ENCODE measurements around the gene CCER1. TPM values are rescaled to one million over a fixed set of nuclear protein-coding genes. Genes with fewer than 3 reads are reported as not detected.

The CCER1 gene
- total RNA-seq, 3 donors from 2014 or later, result not detected

- DNase-seq (no peak), ATAC-seq (no peak)
- TF ChIP-seq CTCF (IDR thresholded peaks at IDR 0.05), result no peak
- no peak overlapping the region for H3K4me3 ChIP-seq
- intact Hi-C loops (cut with DNase I, micrococcal nuclease), result loop anchor here (10.0 kb wide), 1 partner anchor 378 kb away; no protein-coding TSS in a partner anchor
- no peaks in the 10 kb centered on the region for H3K9me3 ChIP-seq
- H3K36me3 ChIP-seq (ENCODE audit: low read depth), result no peaks in the 10 kb centered on the region
- H3K4me1 ChIP-seq (ENCODE audit: low read depth), result no peaks in the 10 kb centered on the region
These were observed 22.2 kb upstream of the CCER1 start for GRCh38 chr12:90977224-90977623.

- H3K9me3 ChIP-seq, result no peaks in the 10 kb centered on the region
- intact Hi-C loops (cut with DNase I, micrococcal nuclease), result loop anchor here (10.0 kb wide), 1 partner anchor 381 kb away; no protein-coding TSS in a partner anchor
- no peaks in the 10 kb centered on the region for H3K4me1 ChIP-seq (ENCODE audit: low read depth)
- no peak for TF ChIP-seq CTCF (IDR thresholded peaks at IDR 0.05)
- no peak overlapping the region for H3K4me3 ChIP-seq
- no peak for ATAC-seq
- DNase-seq, result no peak
- H3K36me3 ChIP-seq (ENCODE audit: low read depth), result no peaks in the 10 kb centered on the region
These were observed 19.3 kb upstream of the CCER1 start for GRCh38 chr12:90974286-90974685.

- intact Hi-C loops (cut with DNase I, micrococcal nuclease), result loop anchor here (10.0 kb wide), 1 partner anchor 383 kb away; no protein-coding TSS in a partner anchor
- Histone ChIP-seq H3K4me1 (ENCODE audit: low read depth) (no peaks in the 10 kb centered on the region), H3K36me3 (ENCODE audit: low read depth) (no peaks in the 10 kb centered on the region), H3K4me3 (no peak overlapping the region), H3K9me3 (no peaks in the 10 kb centered on the region)
- ATAC-seq, result no peak
- no peak for DNase-seq
- no peak for TF ChIP-seq CTCF (IDR thresholded peaks at IDR 0.05)
These were observed 17.2 kb upstream of the CCER1 start for GRCh38 chr12:90972226-90972625.

GRCh38 chr12:90970911-90971310, 15.9 kb upstream of the CCER1 start:
- ATAC-seq (no peak), DNase-seq (no peak)
- intact Hi-C loops (cut with DNase I, micrococcal nuclease), result loop anchor here (10.0 kb wide), 1 partner anchor 384 kb away; no protein-coding TSS in a partner anchor

GRCh38 chr12:90970471-90970870, 15.5 kb upstream of the CCER1 start:
- Histone ChIP-seq H3K36me3 (ENCODE audit: low read depth) (no peaks in the 10 kb centered on the region), H3K4me1 (ENCODE audit: low read depth) (no peaks in the 10 kb centered on the region), H3K9me3 (no peaks in the 10 kb centered on the region), H3K4me3 (no peak overlapping the region)
- TF ChIP-seq CTCF (IDR thresholded peaks at IDR 0.05), result no peak
- intact Hi-C loops (cut with DNase I, micrococcal nuclease), result loop anchor here (10.0 kb wide), 1 partner anchor 384 kb away; no protein-coding TSS in a partner anchor
- DNase-seq, result no peak
- peak; percentile 68 for ATAC-seq

More at GRCh38 chr12:90970911-90971310, 15.9 kb upstream of the CCER1 start:
- Histone ChIP-seq H3K36me3 (ENCODE audit: low read depth) (no peaks in the 10 kb centered on the region), H3K4me1 (ENCODE audit: low read depth) (no peaks in the 10 kb centered on the region), H3K4me3 (no peak overlapping the region), H3K9me3 (no peaks in the 10 kb centered on the region)
- TF ChIP-seq CTCF (IDR thresholded peaks at IDR 0.05), result no peak

GRCh38 chr12:90969851-90970250, 14.9 kb upstream of the CCER1 start:
- intact Hi-C loops (cut with DNase I, micrococcal nuclease), result loop anchor here (10.0 kb wide), 1 partner anchor 385 kb away; no protein-coding TSS in a partner anchor
- Histone ChIP-seq H3K9me3 (no peaks in the 10 kb centered on the region), H3K4me3 (no peak overlapping the region), H3K4me1 (ENCODE audit: low read depth) (no peaks in the 10 kb centered on the region), H3K36me3 (ENCODE audit: low read depth) (no peaks in the 10 kb centered on the region)
- TF ChIP-seq CTCF (IDR thresholded peaks at IDR 0.05), result no peak
- DNase-seq (no peak), ATAC-seq (no peak)

Data from mucosa of descending colon (tissue), 3 donors.